ENCODE results near the gene APEX2.

GRCh38 chrX:54961750-54962149 is 38.4 kb upstream of the APEX2 start:
- no peak for TF ChIP-seq CTCF (IDR thresholded peaks at IDR 0.05; ENCODE audit: insufficient read depth, low read length, poor library complexity, severe bottlenecking)
- no peak for TF ChIP-seq EZH2phosphoT487 (conservative IDR thresholded peaks at IDR 0.05; ENCODE audit: low read length)
